ENCODE data around the gene ZNF319.

- TF ChIP-seq, protein P1, sequence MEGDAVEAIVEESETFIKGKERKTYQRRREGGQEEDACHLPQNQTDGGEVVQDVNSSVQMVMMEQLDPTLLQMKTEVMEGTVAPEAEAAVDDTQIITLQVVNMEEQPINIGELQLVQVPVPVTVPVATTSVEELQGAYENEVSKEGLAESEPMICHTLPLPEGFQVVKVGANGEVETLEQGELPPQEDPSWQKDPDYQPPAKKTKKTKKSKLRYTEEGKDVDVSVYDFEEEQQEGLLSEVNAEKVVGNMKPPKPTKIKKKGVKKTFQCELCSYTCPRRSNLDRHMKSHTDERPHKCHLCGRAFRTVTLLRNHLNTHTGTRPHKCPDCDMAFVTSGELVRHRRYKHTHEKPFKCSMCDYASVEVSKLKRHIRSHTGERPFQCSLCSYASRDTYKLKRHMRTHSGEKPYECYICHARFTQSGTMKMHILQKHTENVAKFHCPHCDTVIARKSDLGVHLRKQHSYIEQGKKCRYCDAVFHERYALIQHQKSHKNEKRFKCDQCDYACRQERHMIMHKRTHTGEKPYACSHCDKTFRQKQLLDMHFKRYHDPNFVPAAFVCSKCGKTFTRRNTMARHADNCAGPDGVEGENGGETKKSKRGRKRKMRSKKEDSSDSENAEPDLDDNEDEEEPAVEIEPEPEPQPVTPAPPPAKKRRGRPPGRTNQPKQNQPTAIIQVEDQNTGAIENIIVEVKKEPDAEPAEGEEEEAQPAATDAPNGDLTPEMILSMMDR (IDR thresholded peaks at IDR 0.05; ENCODE audit: low read length), result no peak
- no peak for TF ChIP-seq EZH2phosphoT487 (IDR thresholded peaks at IDR 0.05; ENCODE audit: low read length)
Observed at GRCh38 chr16:58011652-58012051, 11.2 kb upstream of the ZNF319 start.
